IMR-90 (cell line): Measurements from ENCODE around the gene SLC25A24. TPM values are rescaled to one million over a fixed set of nuclear protein-coding genes. Genes with fewer than 3 reads are reported as not detected.

ENCODE experiments used
- ATAC-seq: fragments of 200-7000 bp; cut with Tn5 transposase; 2 replicates; pipeline ENCODE4 v1.9.1; 2020; ENCODE audit warnings: low read depth, mild to moderate bottlenecking, moderate library complexity
- BruUV-seq: library from RNA; stranded (reverse); fragments of 400-500 nt; replicated peaks from 2 replicates; lab custom pipeline; 2021; lab: Mats Ljungman, UMichigan
- CTCF ChIA-PET: fragments of 300-600 bp; formaldehyde crosslinking; extraction: SDS; loops from one replicate; lab custom pipeline; 2021; ENCODE audit warnings: antibody characterized with exemption; lab: Yijun Ruan, JAX
- POLR2A ChIA-PET: fragments of 300-600 bp; sonication (Branson Sonifier 250); formaldehyde crosslinking; loops from one replicate; lab custom pipeline; 2022; ENCODE audit warnings: antibody characterized with exemption; ENCODE audit not compliant: unreplicated experiment; lab: Charles Lee
- DNase-seq: peaks from one replicate; pipeline ENCODE4 v3.0.0; 2013
- H2AFZ ChIP-seq: replicated peaks from 2 replicates; pipeline ENCODE3; 2013; ENCODE audit warnings: low read length, mild to moderate bottlenecking; ENCODE audit not compliant: poor library complexity
- H2AK5ac ChIP-seq: 2 replicates; pipeline ENCODE4 v1.6.1; 2013; ENCODE audit warnings: low read depth, low read length, inconsistent platforms
- H2AK9ac ChIP-seq: replicated peaks from 2 replicates; pipeline ENCODE3; 2013; ENCODE audit warnings: mild to moderate bottlenecking, low read depth, low read length, moderate library complexity; ENCODE audit not compliant: poor library complexity
- H2BK120ac ChIP-seq: 2 replicates; pipeline ENCODE4 v1.6.1; 2013; ENCODE audit warnings: low read depth, low read length, inconsistent platforms
- H2BK15ac ChIP-seq: 3 replicates; pipeline ENCODE4 v1.6.1; 2013; ENCODE audit warnings: low read depth, low read length, inconsistent platforms
- H2BK20ac ChIP-seq: 2 replicates; pipeline ENCODE4 v1.6.1; 2013; ENCODE audit warnings: low read depth, mild to moderate bottlenecking, inconsistent platforms, low read length, moderate library complexity
- H2BK5ac ChIP-seq: 2 replicates; pipeline ENCODE4 v1.6.1; 2013; ENCODE audit warnings: mild to moderate bottlenecking, low read depth, low read length, inconsistent platforms; ENCODE audit not compliant: poor library complexity, severe bottlenecking
- H3K14ac ChIP-seq: replicated peaks from 2 replicates; pipeline ENCODE4 v1.6.1; 2013; ENCODE audit warnings: low read depth, low read length, inconsistent platforms
- H3K18ac ChIP-seq: 2 replicates; pipeline ENCODE4 v1.6.1; 2013; ENCODE audit warnings: low read depth, low read length, control low read depth
- H3K23ac ChIP-seq: 2 replicates; pipeline ENCODE4 v1.6.1; 2013; ENCODE audit warnings: low read depth, low read length, inconsistent platforms
- H3K27ac ChIP-seq: 2 replicates; pipeline ENCODE4 v1.5.1; 2013; ENCODE audit warnings: mild to moderate bottlenecking, control low read depth, low read length; ENCODE audit not compliant: insufficient read depth
- H3K27me3 ChIP-seq: 2 replicates; pipeline ENCODE4 v1.6.1; 2013; ENCODE audit warnings: low read length; ENCODE audit not compliant: control insufficient read depth, insufficient read depth
- H3K36me3 ChIP-seq: 2 replicates; pipeline ENCODE4 v1.6.1; 2013; ENCODE audit warnings: low read length, mixed read lengths; ENCODE audit not compliant: control insufficient read depth, insufficient read depth
- H3K4ac ChIP-seq: 2 replicates; pipeline ENCODE4 v1.6.1; 2013; ENCODE audit warnings: low read depth, low read length, inconsistent platforms
- H3K4me1 ChIP-seq: 2 replicates; pipeline ENCODE4 v1.6.1; 2013; ENCODE audit warnings: low read length, mixed read lengths; ENCODE audit not compliant: control insufficient read depth, insufficient read depth
- H3K4me2 ChIP-seq: 2 replicates; pipeline ENCODE4 v1.6.1; 2013; ENCODE audit warnings: low read depth, mild to moderate bottlenecking, control low read depth, low read length, moderate library complexity
- H3K4me3 ChIP-seq: 2 replicates; pipeline ENCODE4 v1.5.1; 2013; ENCODE audit warnings: low read depth, mild to moderate bottlenecking, control low read depth, low read length, moderate library complexity; ENCODE audit not compliant: insufficient read depth
- H3K56ac ChIP-seq: 2 replicates; pipeline ENCODE4 v1.6.1; 2013; ENCODE audit warnings: low read length, inconsistent platforms; ENCODE audit not compliant: insufficient read depth; ENCODE audit errors: extremely low read depth
- H3K79me1 ChIP-seq, 2 experiments: 2 replicates each; pipeline ENCODE4 v1.6.1; 2013; ENCODE audit warnings: low read length in 2 of 2, inconsistent platforms in 1 of 2, low read depth in 1 of 2
- H3K9ac ChIP-seq: 2 replicates; pipeline ENCODE4 v1.6.1; 2013; ENCODE audit warnings: low read depth, low read length, control low read depth
- H3K9me1 ChIP-seq: 2 replicates; pipeline ENCODE4 v1.6.1; 2013; ENCODE audit warnings: low read length, inconsistent platforms; ENCODE audit not compliant: insufficient read depth
- H3K9me3 ChIP-seq: 2 replicates; pipeline ENCODE4 v1.6.1; 2013; ENCODE audit warnings: low read length; ENCODE audit not compliant: control insufficient read depth, insufficient read depth
- H4K20me1 ChIP-seq: 2 replicates; pipeline ENCODE4 v1.6.1; 2013; ENCODE audit warnings: low read length, inconsistent platforms; ENCODE audit not compliant: insufficient read depth
- H4K5ac ChIP-seq: 2 replicates; pipeline ENCODE4 v1.6.1; 2013; ENCODE audit warnings: mild to moderate bottlenecking, low read depth, low read length, control low read depth
- H4K8ac ChIP-seq, 2 experiments: 2 replicates each; pipeline ENCODE4 v1.6.1; 2013; ENCODE audit warnings: low read depth in 2 of 2, low read length in 2 of 2, control low read depth in 1 of 2, inconsistent platforms in 1 of 2
- H4K91ac ChIP-seq: 2 replicates; pipeline ENCODE4 v1.6.1; 2013; ENCODE audit warnings: low read depth, low read length, inconsistent platforms; ENCODE audit not compliant: insufficient read depth
- CEBPB ChIP-seq: IDR thresholded peaks from 2 replicates; pipeline ENCODE4 v1.6.1; 2012; ENCODE audit warnings: low read depth, low read length, improper control_type of control experiment
- FOS ChIP-seq: fragments of 150-350 bp; IDR thresholded peaks from 2 replicates; pipeline ENCODE4 v1.6.1; 2016; ENCODE audit warnings: low read depth, low read length
- MAFK ChIP-seq: IDR thresholded peaks from 2 replicates; pipeline ENCODE4 v1.6.1; 2012; ENCODE audit warnings: low read depth, low read length, improper control_type of control experiment
- RAD21 ChIP-seq: IDR thresholded peaks from 2 replicates; pipeline ENCODE4 v1.6.1; 2012; ENCODE audit warnings: low read length, improper control_type of control experiment
- WGBS, 2 experiments: methylation state at CpG; one replicate each; pipeline versions ENCODE4 v1.1.5 to v1.1.7; 2013; ENCODE audit warnings: missing lambda C conversion rate in 2 of 2; ENCODE audit not compliant: insufficient read length in 1 of 2; ENCODE audit errors: extremely low coverage in 2 of 2; 5-methylcytosine and 5-hydroxymethylcytosine counted together
- dilution Hi-C: fragments of 300-500 bp; cut with HindIII; formaldehyde crosslinking; loops from one replicate; pipeline ENCODE4 v1.14.3; 2018; ENCODE audit warnings: low sequenced_read_pairs; ENCODE audit not compliant: unreplicated experiment
- in situ Hi-C: fragments of 300-500 bp; cut with MboI; formaldehyde crosslinking; loops from 3 replicates; pipeline ENCODE4 v1.14.3; 2019; ENCODE audit warnings: low sequenced_read_pairs, inconsistent platforms, mixed read lengths
- intact Hi-C: fragments of 100-400 bp; cut with micrococcal nuclease; formaldehyde crosslinking; loops from 2 replicates; pipeline ENCODE4 v1.10.0; 2022
- polyA plus RNA-seq, 3 experiments: library from polyadenylated mRNA; depleted of rRNA; stranded (reverse); fragments of >200 nt; gene quantifications; 2 replicates each; pipeline ENCODE4 v1.2.3, GENCODE V29; 2012; ENCODE audit warnings: low replicate concordance in 1 of 3
- total RNA-seq: library from RNA; depleted of rRNA; stranded (reverse); fragments of >200 nt; gene quantifications from 2 replicates; pipeline ENCODE4 v1.2.3, GENCODE V29; 2012
- TF ChIP-seq, protein P1 (sequence below): fragments of 150-350 bp; IDR thresholded peaks from 2 replicates; pipeline ENCODE4 v1.6.1; 2017; ENCODE audit warnings: mild to moderate bottlenecking, antibody characterized with exemption, low read length, low read depth

The SLC25A24 gene
- total and polyA plus RNA-seq, 2 of the 4 experiments (the other 2 are of a cell fraction) = 19.4 to 20.4 TPM

DNA sequence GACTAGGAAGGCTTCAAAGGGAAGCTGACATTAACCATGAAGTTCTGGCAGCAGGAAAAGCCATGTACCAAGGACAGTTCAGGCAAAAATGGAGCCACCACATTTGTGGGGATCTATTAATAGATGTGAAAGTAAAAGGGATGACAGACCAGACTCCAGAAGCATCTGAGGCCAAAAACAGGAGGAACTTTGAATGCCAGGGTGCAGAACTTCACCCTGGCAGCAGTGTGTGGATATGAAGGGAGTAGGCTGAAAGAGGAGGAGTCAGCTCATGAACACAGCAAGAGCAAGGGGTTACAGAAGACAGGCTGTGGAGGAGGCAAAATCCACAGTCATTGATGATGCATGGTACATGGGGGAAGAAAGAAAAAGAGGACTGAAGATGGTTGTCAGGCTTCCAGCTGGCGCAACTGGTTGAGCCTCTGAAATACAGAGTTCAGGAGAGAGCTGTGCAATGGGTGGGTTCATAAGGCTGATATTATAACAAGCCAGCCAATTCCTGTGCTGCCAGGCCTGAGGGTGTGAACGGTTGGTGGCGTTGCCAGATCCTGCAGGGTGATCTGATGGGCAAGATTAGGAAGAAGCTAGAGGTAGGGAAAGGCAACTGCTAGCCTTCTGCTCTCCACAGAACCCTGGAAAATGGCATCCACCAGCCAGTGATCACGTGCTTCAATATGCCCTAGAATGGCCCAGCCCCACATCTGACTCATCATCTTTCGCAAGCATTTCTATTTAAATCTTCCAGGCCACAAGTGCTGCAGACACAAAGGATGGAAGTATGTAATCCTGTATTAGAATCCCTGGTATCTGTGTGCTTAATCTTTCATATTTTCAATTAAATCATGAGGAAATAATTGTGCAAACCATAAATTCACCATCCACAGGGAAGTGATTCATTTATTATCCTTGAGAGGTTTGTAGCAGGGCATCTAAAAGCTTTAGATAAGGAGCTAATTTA is 81.9 kb downstream of the SLC25A24 start (continued):
- TF ChIP-seq CEBPB = peak; percentile 90
- no peak for TF ChIP-seq MAFK
- 0 out of 2 replicates have a peak, but pooled peaks have one; percentile 22 for TF ChIP-seq FOS

- intact Hi-C loops = no loop called here
- no peak overlapping the region for H3K27ac ChIP-seq
- no peak overlapping the region for H2BK20ac ChIP-seq
- no peaks in the 10 kb centered on the region for H3K36me3 ChIP-seq
- no peak overlapping the region for H4K91ac ChIP-seq
- no peak overlapping the region for H4K8ac ChIP-seq
- H3K9me1 ChIP-seq = no peaks in the 10 kb centered on the region
- H2AFZ ChIP-seq = no peak overlapping the region
- no peak for ATAC-seq
- no peaks in the 10 kb centered on the region for H3K9me3 ChIP-seq
- peaks cover 10% of the 10 kb centered on the region; the same call in 1 of the 2 replicates for H3K27me3 ChIP-seq
- H2AK9ac ChIP-seq = no peak overlapping the region
- H3K18ac ChIP-seq = no peak overlapping the region
- dilution Hi-C loops = no loop called here
- in situ Hi-C loops = no loop called here
- H3K4ac ChIP-seq = no peak overlapping the region
- WGBS, 2 experiments = no CpG with 5 or more reads among the region's 1 CpG
- BruUV-seq = no TSS peak
- TF ChIP-seq RAD21 (no peak), MAFK (no peak)
- TF ChIP-seq, protein P1, sequence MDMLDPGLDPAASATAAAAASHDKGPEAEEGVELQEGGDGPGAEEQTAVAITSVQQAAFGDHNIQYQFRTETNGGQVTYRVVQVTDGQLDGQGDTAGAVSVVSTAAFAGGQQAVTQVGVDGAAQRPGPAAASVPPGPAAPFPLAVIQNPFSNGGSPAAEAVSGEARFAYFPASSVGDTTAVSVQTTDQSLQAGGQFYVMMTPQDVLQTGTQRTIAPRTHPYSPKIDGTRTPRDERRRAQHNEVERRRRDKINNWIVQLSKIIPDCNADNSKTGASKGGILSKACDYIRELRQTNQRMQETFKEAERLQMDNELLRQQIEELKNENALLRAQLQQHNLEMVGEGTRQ = no peak
- H3K9ac ChIP-seq = no peak overlapping the region
- H3K4me1 ChIP-seq = no peaks in the 10 kb centered on the region
- no peak overlapping the region for H4K5ac ChIP-seq
- no peak overlapping the region for H2AK5ac ChIP-seq
- ChIA-PET POLR2A (no interaction called here), CTCF (no interaction called here)
- no peak overlapping the region for H3K56ac ChIP-seq
- no peak overlapping the region for H3K14ac ChIP-seq
- no peak overlapping the region for H3K23ac ChIP-seq
- no peaks in the 10 kb centered on the region for H4K20me1 ChIP-seq
- DNase-seq = no peak
- no peak overlapping the region for H3K4me3 ChIP-seq
- H2BK15ac ChIP-seq = no peak overlapping the region
- H2BK120ac ChIP-seq = no peak overlapping the region
- no peak overlapping the region for H2BK5ac ChIP-seq
- no peak overlapping the region for H3K4me2 ChIP-seq
- no peaks in the 10 kb centered on the region for H3K79me1 ChIP-seq
These were observed 82.9 kb downstream of the SLC25A24 start for GRCh38 chr1:108117237-108117636.
